ENCODE measurements around the gene ADAMTSL2.

Gene ADAMTSL2

GRCh38 chr9:133518200-133518599 is 16.3 kb upstream of the ADAMTSL2 start:
- no peak for ATAC-seq

DNA sequence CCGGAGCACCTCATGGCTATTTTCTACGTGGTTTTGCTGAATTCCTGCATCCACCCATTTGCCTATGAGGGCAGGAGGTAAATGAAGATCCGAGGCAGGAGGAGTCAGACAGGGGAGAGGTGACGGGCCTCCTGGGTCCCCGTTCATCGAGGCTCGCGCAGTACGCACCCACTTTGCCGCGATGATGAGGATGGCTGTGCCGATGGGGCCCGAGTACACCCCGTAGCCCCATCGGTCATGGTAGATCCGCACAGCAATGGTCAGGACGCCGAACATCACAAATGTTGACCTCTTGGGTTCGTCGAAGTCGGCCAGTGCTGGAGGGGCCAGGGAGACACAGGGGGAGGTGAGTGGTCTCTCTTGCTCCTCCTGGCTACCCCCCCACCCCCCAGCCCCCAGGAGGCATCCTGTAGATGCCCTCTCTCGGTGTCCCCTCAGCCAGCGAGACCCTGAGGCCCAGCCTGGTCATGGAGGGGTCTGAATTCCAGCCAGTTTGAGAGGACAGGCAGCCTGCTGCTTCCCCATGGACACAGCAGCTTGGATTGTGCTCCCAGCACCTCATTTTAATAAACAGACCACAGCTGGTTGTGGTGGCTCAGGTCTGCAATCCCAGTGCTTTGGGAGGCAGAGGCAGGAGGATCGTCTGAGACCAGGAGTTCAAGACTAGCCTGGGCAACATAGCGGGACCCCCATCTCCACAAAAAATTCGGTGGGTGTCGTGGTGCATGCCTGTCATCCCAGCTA is 15.6 kb upstream of the ADAMTSL2 start:
- DNase-seq: no peak
- no peak for ATAC-seq

More at GRCh38 chr9:133518200-133518599, 16.3 kb upstream of the ADAMTSL2 start:
- DNase-seq: no peak

- ATAC-seq: no peak
Measured at GRCh38 chr9:133519693-133520092, 14.8 kb upstream of the ADAMTSL2 start.

DNA sequence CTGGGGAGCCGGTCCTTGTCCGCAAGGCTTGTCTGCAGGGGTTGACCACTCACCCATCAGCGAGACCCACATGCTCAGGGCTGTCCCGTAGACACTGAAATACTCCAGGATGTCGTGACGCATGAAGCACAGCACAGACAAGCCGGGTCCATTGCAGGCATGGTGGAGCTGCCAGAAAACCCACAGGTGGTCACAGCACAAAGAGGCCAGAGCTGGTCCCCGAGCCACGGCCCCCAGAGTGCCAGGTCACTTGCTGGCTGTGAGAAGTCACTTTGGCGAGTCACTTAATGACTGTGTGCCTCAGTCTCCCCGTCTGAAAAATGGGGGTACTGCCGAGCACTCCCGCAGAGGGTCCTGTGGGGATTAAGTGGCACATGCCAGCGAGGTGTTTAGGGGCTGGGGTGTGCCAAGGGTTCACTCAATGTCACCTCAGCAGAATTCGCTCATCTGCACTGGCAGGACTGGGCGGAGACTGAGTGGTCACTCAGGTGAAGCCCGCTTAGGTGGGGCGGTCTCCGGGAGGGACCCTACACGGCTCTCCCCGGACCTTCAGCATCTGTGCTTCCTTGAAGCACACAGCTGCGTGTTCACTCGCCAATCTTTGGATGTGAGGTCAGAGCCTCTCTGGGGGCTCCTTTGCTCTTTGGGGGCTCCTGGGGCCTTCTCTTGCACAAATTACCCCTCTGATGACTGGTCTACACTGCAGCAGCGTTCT is 14.2 kb upstream of the ADAMTSL2 start:
- ATAC-seq: no peak

More at GRCh38 chr9:133519693-133520092, 14.8 kb upstream of the ADAMTSL2 start:
- DNase-seq: no peak

GRCh38 chr9:133521122-133522072 is 13.1 kb upstream of the ADAMTSL2 start:
- no peak for ATAC-seq
- no peak for DNase-seq

More for the DNA sequence above, 14.2 kb upstream of the ADAMTSL2 start:
- no peak for DNase-seq

GRCh38 chr9:133522073-133522910 is 12.2 kb upstream of the ADAMTSL2 start:
- ATAC-seq (no peak), DNase-seq (no peak)

DNA sequence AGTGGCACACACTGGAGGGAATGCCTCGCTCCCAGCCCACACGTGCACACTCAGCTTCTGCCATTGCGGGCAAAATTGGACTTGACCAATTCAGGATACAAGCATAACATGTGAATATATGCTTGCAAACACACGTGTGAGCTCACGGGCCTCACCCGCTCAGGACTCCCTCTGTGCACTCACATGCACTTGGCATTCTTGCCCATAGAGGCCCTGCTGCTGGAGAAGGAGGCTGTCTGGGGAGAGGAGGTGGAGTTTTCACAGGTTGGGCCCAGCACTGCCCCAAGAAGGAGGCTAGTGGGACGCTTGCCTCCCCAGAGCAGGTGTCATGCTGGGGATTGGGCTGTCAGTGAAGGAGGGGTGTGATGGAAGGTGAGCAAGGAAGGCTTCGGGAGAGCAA is 11.4 kb upstream of the ADAMTSL2 start:
- ATAC-seq: no peak
- DNase-seq: no peak

GRCh38 chr9:133524146-133524545 is 10.4 kb upstream of the ADAMTSL2 start:
- ATAC-seq (no peak), DNase-seq (no peak)

DNA sequence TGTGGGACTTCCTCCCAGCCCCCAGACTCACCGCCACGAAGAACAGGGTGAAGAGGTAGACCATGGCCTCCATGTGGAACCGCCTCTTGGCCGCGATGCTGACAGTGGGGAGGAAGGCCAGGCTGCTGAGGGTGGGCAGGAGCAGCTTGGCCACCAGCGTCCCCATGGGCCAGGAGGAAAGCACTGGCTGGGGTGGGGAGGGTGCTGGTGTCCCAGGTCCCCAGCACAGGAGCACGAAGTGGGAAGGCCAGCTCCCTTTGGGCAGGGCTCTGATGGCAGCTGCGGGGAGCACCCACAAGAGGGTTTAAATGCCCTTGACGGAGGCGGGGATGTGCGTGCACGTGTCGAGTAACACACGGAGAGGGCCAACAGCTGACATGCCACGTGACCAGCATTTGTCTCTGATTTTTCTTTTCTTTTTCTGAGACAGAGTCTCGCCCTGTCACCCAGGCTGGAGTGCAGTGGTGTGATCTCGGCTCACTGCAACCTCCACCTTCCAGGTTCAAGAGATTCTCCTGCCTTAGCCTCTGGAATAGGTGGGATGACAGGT is 9.8 kb upstream of the ADAMTSL2 start, which contains the start of gene MYMK:
MYMK (minus strand) TSS at position 281 of the 550 bp plus-strand sequence; CDS start at position 166, 115 bp downstream.
- DNase-seq (no peak), ATAC-seq (no peak)

GRCh38 chr9:133525677-133526076 is 8.8 kb upstream of the ADAMTSL2 start:
- ATAC-seq: no peak

DNA sequence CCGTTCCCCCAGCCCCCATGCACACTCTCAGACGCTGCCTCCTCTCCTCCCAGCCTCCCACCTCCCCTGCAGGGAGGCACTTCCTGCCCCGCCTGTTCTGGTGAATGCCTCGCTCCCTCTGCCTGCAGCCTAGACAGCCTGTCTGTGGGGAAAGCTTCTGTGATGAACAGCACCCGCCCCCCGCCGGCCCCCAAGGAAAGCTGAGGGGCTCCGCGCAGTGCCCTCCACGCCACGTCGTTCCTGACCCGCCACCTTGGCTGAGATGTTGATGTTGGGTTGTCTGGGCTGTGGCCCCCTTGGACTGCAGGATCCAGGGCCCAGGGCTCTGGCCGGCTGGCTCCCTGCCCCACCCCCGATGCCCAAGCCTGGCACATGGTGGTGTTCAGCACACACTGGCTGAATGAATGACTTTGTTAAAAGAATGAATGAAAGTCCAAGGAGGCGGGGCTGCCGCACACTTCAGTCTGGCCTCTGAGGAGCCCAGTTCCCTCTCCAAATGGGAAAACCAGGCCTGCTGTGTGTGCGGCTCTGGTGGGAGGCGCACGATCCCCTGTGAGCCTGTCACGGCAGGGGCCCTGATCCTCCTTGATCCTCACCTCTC is 7.7 kb upstream of the ADAMTSL2 start:
- DNase-seq (no peak), ATAC-seq (peak; percentile 4)

More at GRCh38 chr9:133525677-133526076, 8.8 kb upstream of the ADAMTSL2 start:
- no peak for DNase-seq

GRCh38 chr9:133527444-133527920 is 7.0 kb upstream of the ADAMTSL2 start:
- DNase-seq (no peak), ATAC-seq (no peak)

- ATAC-seq: no peak
Measured at GRCh38 chr9:133528001-133528875, 6.3 kb upstream of the ADAMTSL2 start.

DNA sequence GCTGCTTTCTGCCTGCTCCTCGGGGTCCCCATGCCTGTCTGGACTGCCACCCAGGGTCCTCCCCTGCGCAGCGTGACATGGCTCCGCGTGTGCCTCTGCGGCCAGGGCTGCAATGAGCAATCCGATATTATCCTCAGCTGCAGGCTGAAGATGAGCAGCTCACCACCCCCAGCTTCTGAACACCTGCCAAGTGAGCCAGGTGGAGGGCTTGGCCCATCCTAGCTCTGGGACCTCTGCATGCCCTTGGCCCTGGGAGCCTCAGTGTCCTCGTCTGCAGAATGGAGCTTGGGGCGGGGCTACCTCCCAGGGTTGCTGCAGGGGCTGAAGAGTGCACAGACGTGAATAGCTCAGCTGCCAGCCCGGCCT is 5.6 kb upstream of the ADAMTSL2 start:
- DNase-seq (no peak), ATAC-seq (no peak)

More at GRCh38 chr9:133528001-133528875, 6.3 kb upstream of the ADAMTSL2 start:
- no peak for DNase-seq

DNA sequence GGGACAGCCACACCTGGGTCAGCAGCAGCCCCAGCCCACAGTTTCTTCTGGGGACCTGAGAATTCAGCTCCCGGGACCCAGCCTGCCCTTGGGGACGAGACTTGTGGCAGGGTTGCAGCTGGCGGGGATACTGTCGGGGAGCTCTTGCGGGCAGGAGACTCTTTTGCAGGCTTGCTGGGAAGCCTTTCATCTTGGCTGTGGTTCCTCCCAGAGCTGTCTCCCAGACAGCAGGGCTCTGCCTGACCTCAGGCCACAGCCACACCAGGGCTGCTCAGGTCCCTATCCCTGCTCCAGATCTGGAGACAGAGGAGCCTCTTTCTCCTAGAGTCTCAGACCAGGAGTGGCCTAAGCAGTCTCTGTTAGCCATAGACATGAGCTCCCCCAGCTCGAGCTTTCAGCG is 5.0 kb upstream of the ADAMTSL2 start:
- DNase-seq (no peak), ATAC-seq (no peak)

- DNase-seq (no peak), ATAC-seq (no peak)
Measured at GRCh38 chr9:133529874-133530273, 4.6 kb upstream of the ADAMTSL2 start.

- no peak for ATAC-seq
- no peak for DNase-seq
Measured at GRCh38 chr9:133531293-133531692, 3.2 kb upstream of the ADAMTSL2 start.

- ATAC-seq: no peak
Measured at GRCh38 chr9:133532937-133533668, 1.4 kb upstream of the ADAMTSL2 start.

DNA sequence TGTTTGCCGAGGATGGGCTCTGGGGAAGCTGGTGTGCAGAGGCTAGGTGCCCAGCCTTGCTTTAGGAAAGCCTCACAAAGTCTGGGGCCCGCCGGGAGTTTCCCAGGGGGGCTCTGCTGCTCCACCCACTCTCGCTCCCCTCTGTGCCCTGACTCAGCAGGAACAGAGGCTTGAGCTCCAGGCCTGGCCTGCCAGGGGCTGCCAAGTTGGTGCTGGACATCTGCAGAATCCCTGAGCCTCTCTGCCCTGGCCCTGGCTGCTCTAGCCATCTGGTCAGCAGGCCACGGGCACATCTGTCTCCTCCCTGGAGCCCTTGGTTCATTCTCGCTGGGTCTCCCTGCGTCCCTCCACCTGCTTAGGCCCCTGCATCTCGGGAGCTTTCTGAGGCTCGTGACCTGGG is 647 bp upstream of the ADAMTSL2 start:
- DNase-seq: no peak

More at GRCh38 chr9:133532937-133533668, 1.4 kb upstream of the ADAMTSL2 start:
- DNase-seq: peak; percentile 80

More for the DNA sequence above, 647 bp upstream of the ADAMTSL2 start:
- ATAC-seq: no peak

All from stimulated activated naive CD8-positive, alpha-beta T cell treated with anti-CD3 and anti-CD28 coated beads, Interleukin-15, Interleukin-2, amounts not matched to agents 100 U/mL and 50 U/mL, for 24 hours (primary cell).